ENCODE results near the gene GTPBP1.

DNA sequence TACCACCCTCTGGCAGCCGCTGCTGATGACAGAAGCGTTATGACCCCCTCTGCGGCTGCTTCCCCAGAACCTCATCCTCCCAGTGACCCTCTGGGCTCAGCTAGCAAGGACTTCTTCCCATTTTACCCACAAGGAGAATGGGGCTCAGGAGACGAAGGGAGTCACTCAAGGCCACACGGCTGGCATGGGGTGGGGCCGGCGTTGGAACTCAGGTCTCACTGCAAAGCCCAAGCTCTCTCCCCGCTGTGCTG, 66.8 kb downstream of the GTPBP1 start:
- TF ChIP-seq, protein P1, sequence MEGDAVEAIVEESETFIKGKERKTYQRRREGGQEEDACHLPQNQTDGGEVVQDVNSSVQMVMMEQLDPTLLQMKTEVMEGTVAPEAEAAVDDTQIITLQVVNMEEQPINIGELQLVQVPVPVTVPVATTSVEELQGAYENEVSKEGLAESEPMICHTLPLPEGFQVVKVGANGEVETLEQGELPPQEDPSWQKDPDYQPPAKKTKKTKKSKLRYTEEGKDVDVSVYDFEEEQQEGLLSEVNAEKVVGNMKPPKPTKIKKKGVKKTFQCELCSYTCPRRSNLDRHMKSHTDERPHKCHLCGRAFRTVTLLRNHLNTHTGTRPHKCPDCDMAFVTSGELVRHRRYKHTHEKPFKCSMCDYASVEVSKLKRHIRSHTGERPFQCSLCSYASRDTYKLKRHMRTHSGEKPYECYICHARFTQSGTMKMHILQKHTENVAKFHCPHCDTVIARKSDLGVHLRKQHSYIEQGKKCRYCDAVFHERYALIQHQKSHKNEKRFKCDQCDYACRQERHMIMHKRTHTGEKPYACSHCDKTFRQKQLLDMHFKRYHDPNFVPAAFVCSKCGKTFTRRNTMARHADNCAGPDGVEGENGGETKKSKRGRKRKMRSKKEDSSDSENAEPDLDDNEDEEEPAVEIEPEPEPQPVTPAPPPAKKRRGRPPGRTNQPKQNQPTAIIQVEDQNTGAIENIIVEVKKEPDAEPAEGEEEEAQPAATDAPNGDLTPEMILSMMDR (conservative IDR thresholded peaks at IDR 0.05; ENCODE audit: low read depth, low read length) = no peak
- no peak for TF ChIP-seq POLR2A (IDR thresholded peaks at IDR 0.05; ENCODE audit: low read depth, low read length)
- no peak for TF ChIP-seq MAFK (IDR thresholded peaks at IDR 0.05; ENCODE audit: low read depth, low read length)
- TF ChIP-seq, protein P2, sequence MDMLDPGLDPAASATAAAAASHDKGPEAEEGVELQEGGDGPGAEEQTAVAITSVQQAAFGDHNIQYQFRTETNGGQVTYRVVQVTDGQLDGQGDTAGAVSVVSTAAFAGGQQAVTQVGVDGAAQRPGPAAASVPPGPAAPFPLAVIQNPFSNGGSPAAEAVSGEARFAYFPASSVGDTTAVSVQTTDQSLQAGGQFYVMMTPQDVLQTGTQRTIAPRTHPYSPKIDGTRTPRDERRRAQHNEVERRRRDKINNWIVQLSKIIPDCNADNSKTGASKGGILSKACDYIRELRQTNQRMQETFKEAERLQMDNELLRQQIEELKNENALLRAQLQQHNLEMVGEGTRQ (IDR thresholded peaks at IDR 0.05; ENCODE audit: low read depth, low read length) = no peak
- TF ChIP-seq RAD21 (IDR thresholded peaks at IDR 0.05; ENCODE audit: low read length) = no peak
- no peak for TF ChIP-seq MAZ (IDR thresholded peaks at IDR 0.05; ENCODE audit: borderline replicate concordance, low read depth, low read length)
- no peak for TF ChIP-seq MXI1 (IDR thresholded peaks at IDR 0.05; ENCODE audit: borderline replicate concordance, low read depth, low read length)
- TF ChIP-seq FOS (IDR thresholded peaks at IDR 0.05; ENCODE audit: low read depth, low read length) = no peak
- TF ChIP-seq RFX5 (IDR thresholded peaks at IDR 0.05; ENCODE audit: low read depth, low read length) = no peak
- TF ChIP-seq RCOR1 (IDR thresholded peaks at IDR 0.05; ENCODE audit: insufficient replicate concordance, low read length) = no peak
- no peak for TF ChIP-seq CEBPB (IDR thresholded peaks at IDR 0.05; ENCODE audit: low read depth, low read length)

Data from IMR-90 (cell line).